Transverse colon (tissue), 4 donors: Measurements from ENCODE around the gene OR8A1. TPM values are rescaled to one million over a fixed set of nuclear protein-coding genes. Genes with fewer than 3 reads are reported as not detected.

ENCODE experiments used
- DNase-seq: peaks from one replicate; pipeline ENCODE4 v3.0.0-alpha.2; 2019
- H3K27ac ChIP-seq, 4 donors: fragments of 200-600 bp; sonication (generic); 2 replicates each; pipeline ENCODE4 v1.5.1; 2016 to 2018; ENCODE audit warnings: inconsistent platforms in 4 of 4
- H3K27me3 ChIP-seq: fragments of 200-600 bp; sonication (generic); 2 replicates; pipeline ENCODE4 v1.5.1; 2017; ENCODE audit warnings: inconsistent platforms
- H3K36me3 ChIP-seq, 4 donors: fragments of 200-600 bp; sonication (generic); 2 replicates each; pipeline ENCODE4 v1.5.1; 2017 to 2019; ENCODE audit warnings: inconsistent platforms in 4 of 4
- H3K4me1 ChIP-seq, 4 donors: fragments of 200-600 bp; sonication (generic); 2 replicates each; pipeline ENCODE4 v1.5.1; 2017 to 2020; ENCODE audit warnings: inconsistent platforms in 4 of 4
- H3K4me3 ChIP-seq, 4 donors: fragments of 200-600 bp; sonication (generic); 1 replicate in 1 of 4; 2 replicates in 3 of 4; pipeline versions ENCODE4 v1.5.1 to v1.6.1; 2017 to 2019; ENCODE audit warnings: inconsistent platforms in 4 of 4
- H3K9me3 ChIP-seq, 2 donors: fragments of 200-600 bp; sonication (generic); 2 replicates each; pipeline ENCODE4 v1.5.1; 2017 to 2019; ENCODE audit warnings: inconsistent platforms in 2 of 2
- EP300 ChIP-seq: sonication (generic); formaldehyde crosslinking; IDR thresholded peaks from one replicate; pipeline ENCODE4 v1.6.1; 2017; ENCODE audit warnings: antibody characterized with exemption, low read depth
- POLR2A ChIP-seq: fragments of 450-650 bp; IDR thresholded peaks from one replicate; pipeline ENCODE4 v1.6.1; 2016; ENCODE audit warnings: antibody characterized with exemption, mild to moderate bottlenecking, moderate library complexity
- POLR2AphosphoS5 ChIP-seq, 3 donors: sonication (generic); formaldehyde crosslinking; IDR thresholded peaks; one replicate each; pipeline ENCODE4 v1.6.1; 2016; ENCODE audit warnings: antibody characterized with exemption in 3 of 3
- WGBS, 2 donors: methylation state at CpG; one replicate each; pipeline ENCODE4 v1.1.5; 2018; ENCODE audit warnings: low coverage in 1 of 2; 5-methylcytosine and 5-hydroxymethylcytosine counted together
- in situ Hi-C, 4 donors: fragments of 200-750 bp; cut with MboI; loops; one replicate each; pipeline versions ENCODE4 v1.15.0 to v1.15.1; 2017; ENCODE audit warnings: low sequenced_read_pairs in 3 of 4, low pct_ligation_motif_present in 1 of 4, low pct_unique_long_range_greater_than_20kb in 1 of 4
- intact Hi-C: fragments of 100-400 bp; cut with DNase I; formaldehyde crosslinking; loops from one replicate; pipeline ENCODE4 v1.15.1; 2023; ENCODE audit warnings: low total_unique reads
- total RNA-seq, 4 donors: library from RNA; depleted of rRNA; stranded (reverse); fragments of >200 nt; gene quantifications; one replicate each; pipeline ENCODE4 v1.1.0, GENCODE V29; 2016
- TF ChIP-seq, protein P1 (sequence below), 5 experiments: fragments of 200-600 bp in 3 of 5; fragments of 450-650 bp in 2 of 5; sonication (generic) in 3 of 5; IDR thresholded peaks; 1 replicate in 2 of 5; 2 replicates in 3 of 5; pipeline ENCODE4 v1.5.1; 2016 to 2017; ENCODE audit warnings: antibody characterized with exemption in 5 of 5, inconsistent platforms in 3 of 5, mild to moderate bottlenecking in 2 of 5, moderate library complexity in 1 of 5

The OR8A1 gene
- total RNA-seq, 4 donors from 2014 or later = not detected

DNA sequence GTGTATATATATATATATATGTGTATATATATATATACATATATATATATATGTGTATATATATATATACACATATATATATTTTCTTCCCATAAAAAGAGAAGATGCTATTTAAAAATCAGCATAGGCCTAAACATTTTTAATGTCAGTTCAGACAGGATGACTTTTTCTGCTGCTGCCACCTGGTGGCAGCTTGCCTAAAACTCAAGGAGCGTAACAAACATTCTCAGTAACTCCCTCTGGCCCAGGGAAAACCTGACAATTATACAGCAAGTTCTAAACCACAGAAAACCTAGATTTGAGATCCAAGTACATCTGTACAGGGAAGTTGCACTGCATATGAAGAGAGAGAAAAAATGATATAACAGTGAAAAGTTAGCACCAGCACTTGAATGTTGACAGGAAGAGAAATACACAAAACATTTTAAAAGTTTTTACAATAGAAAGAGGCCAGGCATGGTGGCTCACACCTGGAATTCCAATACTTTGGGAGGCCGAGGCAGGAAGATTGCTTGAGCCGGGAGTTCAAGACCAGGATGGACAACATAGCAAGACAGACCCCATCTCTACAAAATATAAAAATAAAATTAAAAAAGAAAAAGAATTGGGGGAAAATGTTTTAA lies 16.6 kb downstream of the OR8A1 start:
- intact Hi-C loops = loop anchor here (10.0 kb wide), 1 partner anchor 512 kb away; no protein-coding TSS in a partner anchor
- in situ Hi-C loops = loop anchor here in 3 of 4 donors (5.0 to 25.0 kb wide), 3 partner anchors 169 to 524 kb away; no protein-coding TSS in a partner anchor
- 36 to 53% methylated on average over 2 to 3 of the region's 3 CpGs for WGBS, 2 donors

DNA sequence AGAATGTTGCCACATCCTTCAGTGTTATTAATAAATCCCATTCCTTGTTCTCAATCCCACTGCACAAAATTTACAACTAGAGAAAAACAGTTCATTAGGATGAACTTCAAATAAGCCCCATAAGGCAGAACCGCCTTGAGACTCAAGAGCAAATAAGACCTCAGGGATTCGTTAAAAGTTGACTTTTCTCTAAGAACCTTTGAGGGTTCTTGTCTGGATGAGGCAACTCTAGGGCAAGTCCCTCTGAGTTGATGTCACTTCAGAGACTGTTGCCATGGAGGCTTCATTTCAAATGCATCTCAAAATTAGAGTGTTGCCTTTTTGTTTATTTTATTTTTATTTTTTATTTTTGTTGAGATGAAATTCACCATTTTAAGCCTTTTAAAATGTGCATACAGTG lies 21.6 kb downstream of the OR8A1 start:
- intact Hi-C loops (no loop called here), in situ Hi-C loops (loop anchor here in 3 of 4 donors (25.0 kb wide), 1 partner anchor 529 kb away; no protein-coding TSS in a partner anchor)
- no peak for TF ChIP-seq EP300
- TF ChIP-seq POLR2AphosphoS5 (IDR thresholded peaks at IDR 0.05) = no peak
- TF ChIP-seq POLR2A = no peak
- TF ChIP-seq, protein P1, sequence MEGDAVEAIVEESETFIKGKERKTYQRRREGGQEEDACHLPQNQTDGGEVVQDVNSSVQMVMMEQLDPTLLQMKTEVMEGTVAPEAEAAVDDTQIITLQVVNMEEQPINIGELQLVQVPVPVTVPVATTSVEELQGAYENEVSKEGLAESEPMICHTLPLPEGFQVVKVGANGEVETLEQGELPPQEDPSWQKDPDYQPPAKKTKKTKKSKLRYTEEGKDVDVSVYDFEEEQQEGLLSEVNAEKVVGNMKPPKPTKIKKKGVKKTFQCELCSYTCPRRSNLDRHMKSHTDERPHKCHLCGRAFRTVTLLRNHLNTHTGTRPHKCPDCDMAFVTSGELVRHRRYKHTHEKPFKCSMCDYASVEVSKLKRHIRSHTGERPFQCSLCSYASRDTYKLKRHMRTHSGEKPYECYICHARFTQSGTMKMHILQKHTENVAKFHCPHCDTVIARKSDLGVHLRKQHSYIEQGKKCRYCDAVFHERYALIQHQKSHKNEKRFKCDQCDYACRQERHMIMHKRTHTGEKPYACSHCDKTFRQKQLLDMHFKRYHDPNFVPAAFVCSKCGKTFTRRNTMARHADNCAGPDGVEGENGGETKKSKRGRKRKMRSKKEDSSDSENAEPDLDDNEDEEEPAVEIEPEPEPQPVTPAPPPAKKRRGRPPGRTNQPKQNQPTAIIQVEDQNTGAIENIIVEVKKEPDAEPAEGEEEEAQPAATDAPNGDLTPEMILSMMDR (IDR thresholded peaks at IDR 0.05) = no peak
- no peaks in the 10 kb centered on the region for H3K36me3 ChIP-seq
- 60 to 79% methylated on average over 1 to 2 of the region's 2 CpGs for WGBS, 2 donors
- H3K4me3 ChIP-seq = no peak overlapping the region
- H3K27me3 ChIP-seq = peaks cover 50% of the 10 kb centered on the region
- H3K27ac ChIP-seq = no peak overlapping the region
- DNase-seq = no peak
- H3K9me3 ChIP-seq = no peaks in the 10 kb centered on the region
- no peaks in the 10 kb centered on the region for H3K4me1 ChIP-seq

More for the DNA sequence above, 16.6 kb downstream of the OR8A1 start:
- Histone ChIP-seq H3K4me3 (no peak overlapping the region), H3K27ac (no peak overlapping the region), H3K4me1 (peaks cover 0 to 12% (median 6%) of the 10 kb centered on the region in 4 donors), H3K27me3 (peaks cover 60% of the 10 kb centered on the region), H3K9me3 (no peaks in the 10 kb centered on the region), H3K36me3 (no peaks in the 10 kb centered on the region)
- no peak for TF ChIP-seq POLR2AphosphoS5 (IDR thresholded peaks at IDR 0.05)
- no peak for TF ChIP-seq POLR2A
- TF ChIP-seq, protein P1 (IDR thresholded peaks at IDR 0.05) = peak; percentile 42 to 58 (median 53)
- no peak for TF ChIP-seq EP300
- peak; percentile 44 for DNase-seq

DNA sequence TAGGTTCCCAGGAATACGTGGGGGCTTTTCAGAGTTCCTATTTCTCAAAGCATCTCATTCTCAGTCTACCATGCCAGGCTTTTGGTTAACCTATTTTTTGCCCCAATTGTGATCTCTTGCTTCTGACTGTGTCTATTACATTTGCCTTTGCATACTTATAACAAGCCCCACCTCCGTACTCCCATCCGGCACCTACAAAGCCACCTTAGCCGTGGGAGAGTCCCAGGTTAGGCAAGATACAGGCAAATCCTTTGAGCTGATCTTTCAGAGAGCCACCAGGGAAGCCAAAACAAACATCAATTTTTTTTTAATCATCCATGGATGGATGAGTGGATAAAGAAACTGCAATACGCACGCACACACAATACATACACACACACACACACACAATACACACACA lies 22.8 kb downstream of the OR8A1 start:
- DNase-seq = no peak
- Histone ChIP-seq H3K9me3 (no peaks in the 10 kb centered on the region), H3K4me3 (no peak overlapping the region), H3K4me1 (no peaks in the 10 kb centered on the region), H3K27ac (no peak overlapping the region), H3K27me3 (peaks cover 43% of the 10 kb centered on the region), H3K36me3 (no peaks in the 10 kb centered on the region)
- intact Hi-C loops = no loop called here
- TF ChIP-seq, protein P1 (IDR thresholded peaks at IDR 0.05) = no peak
- TF ChIP-seq POLR2A (no peak), EP300 (no peak), POLR2AphosphoS5 (IDR thresholded peaks at IDR 0.05) (no peak)
- in situ Hi-C loops = loop anchor here in 3 of 4 donors (25.0 kb wide), 1 partner anchor 530 kb away; no protein-coding TSS in a partner anchor
- 57 to 73% methylated on average over 3 to 6 of the region's 6 CpGs for WGBS, 2 donors

DNA sequence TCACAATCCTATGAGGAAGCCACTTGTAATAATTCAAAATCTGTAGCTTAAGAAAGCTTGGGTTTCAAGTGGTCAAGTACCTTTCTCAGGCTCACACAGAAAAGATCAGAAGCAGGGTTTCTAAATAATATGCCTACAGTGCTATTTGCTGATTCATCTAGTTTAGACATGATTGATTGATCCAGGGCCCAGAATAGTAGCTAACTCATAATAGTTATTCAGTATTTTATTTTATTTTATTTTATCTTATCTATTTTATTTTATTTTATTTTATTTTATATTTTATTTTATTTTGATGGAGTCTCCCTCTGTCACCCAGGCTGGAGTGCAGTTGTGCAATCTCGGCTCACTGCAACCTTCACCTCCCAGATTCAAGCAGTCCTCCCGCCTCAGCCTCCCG lies 25.5 kb downstream of the OR8A1 start:
- Histone ChIP-seq H3K27me3 (peaks cover 35% of the 10 kb centered on the region), H3K9me3 (no peaks in the 10 kb centered on the region), H3K4me3 (no peak overlapping the region), H3K4me1 (no peaks in the 10 kb centered on the region), H3K36me3 (no peaks in the 10 kb centered on the region), H3K27ac (no peak overlapping the region)
- in situ Hi-C loops (loop anchor here in 3 of 4 donors (25.0 kb wide), 1 partner anchor 533 kb away; no protein-coding TSS in a partner anchor), intact Hi-C loops (no loop called here)
- WGBS, 2 donors = 86 to 92% methylated on average over 3 of the region's 3 CpGs
- DNase-seq = no peak
- TF ChIP-seq POLR2AphosphoS5 (IDR thresholded peaks at IDR 0.05) (no peak), EP300 (no peak)
- TF ChIP-seq, protein P1 (IDR thresholded peaks at IDR 0.05) = no peak
